ENCODE measurements around the gene LHPP.
"Not testable (repeated sequence)": the region's sequence is repeated elsewhere in the genome, so short reads cannot be mapped to it uniquely, and the experiment has no call there.

Gene LHPP

DNA sequence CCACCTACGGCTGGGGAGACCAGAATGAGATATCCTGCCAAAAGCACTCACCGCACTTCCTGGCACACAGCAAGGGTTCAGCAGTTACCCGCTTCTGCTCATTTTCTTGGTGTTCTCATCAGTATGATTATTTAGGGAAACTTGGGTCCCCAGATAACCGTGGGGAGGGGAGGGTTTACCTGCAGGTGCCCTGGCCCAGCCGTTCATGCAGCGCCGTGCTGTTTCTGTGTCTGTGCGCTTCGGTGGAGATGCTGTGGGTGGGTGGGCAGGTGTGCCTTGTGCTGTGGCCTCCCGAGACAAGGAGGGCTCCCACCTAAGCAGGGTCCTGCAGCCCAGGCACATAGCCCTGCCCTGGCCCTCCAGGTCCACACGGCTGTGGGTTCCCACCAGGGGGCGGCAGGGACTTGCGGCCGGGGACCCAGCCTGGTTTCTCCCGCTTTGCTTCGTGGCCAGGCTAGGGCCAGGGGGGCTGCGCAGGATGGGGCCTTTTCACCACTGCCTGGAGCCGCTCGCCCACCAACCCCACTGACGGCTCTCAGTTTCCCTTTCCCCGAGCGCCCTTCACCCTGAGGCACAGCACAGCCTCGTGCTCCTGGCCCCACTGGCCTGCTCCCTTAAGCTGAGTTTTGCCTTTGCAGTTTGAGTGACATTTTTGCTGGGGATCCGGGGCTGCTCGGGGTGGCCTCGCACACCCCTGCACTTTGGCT is 78.5 kb downstream of the LHPP start:
- no peak for FAIRE-seq

DNA sequence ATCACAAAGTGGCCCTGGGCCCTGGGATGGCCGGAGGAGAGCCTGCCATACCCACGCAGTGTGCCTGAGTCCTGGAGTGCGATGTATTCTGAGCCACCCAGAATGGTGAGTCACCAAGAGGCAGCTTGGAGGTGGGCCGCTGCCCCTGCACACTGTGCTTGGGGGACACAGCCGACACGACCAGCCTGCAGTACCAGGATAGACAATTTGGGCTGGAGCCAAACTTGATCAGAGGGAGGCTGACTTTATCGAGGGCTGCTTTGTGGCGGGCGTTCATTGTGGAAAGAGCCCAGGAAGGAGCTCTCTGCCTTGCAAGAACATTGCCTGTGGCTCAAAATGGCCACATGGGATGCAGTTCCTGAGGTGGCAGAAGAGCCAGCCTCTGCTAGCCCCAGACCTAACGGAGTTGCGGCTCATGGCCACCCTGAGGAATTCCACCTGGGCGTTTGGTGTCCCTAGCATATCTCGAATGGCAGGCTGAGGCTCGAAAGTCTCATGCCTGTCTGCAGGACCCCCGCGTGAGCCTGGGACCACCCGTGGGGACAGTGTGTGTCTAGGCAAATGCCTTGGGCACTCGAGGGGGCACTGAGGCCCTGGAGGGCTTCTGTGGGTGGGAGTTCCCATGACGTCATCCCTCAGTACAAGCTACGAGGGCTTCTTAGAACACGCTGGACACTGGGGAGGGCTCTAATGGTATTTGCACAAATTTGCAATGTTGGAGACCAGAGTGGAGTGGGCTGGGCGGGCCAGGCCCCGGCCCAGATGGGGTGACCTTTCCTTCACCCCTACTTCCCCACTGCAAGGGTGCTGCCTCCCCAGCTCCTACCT is 79.7 kb downstream of the LHPP start:
- no peak for FAIRE-seq

DNA sequence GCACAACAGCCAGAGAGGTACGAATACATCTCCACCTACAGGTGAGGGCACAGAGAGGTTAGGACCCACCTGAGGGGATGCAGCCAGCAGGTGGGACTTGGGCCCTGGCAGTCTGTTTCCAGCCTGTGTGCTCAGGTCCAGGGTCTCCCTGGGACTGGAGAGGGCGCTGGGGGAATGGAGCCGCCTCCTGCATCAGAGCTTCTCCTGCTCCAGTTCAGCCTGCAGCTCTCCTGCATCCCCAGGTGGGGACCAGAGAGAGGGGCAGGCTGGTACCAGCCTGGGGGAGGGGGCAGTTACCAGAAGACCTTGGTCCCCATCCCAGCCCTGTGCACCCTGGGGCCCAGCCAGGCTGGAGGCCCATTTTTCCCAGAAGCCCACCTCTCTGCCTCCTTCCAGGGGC is 80.7 kb downstream of the LHPP start:
- FAIRE-seq, result no peak

DNA sequence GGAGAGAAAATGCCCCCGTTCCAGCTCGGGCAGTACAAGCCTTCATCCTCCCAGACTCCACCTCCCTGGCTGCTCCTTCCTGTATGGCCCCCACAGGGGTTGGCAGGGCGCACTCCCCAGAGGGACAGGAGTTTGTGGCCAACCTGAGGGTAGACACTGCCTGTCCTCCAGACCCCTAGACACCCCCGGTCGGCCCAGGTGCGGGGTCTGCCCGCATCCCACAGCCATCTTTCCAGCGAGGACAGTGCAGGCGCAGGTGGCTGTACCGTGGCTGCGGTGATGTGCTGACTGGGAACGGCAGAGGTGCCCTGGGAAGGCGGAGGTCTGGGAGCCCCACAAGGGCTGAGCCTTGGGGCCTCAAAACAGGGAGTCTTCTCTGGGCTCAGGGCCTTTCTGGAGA is 81.5 kb downstream of the LHPP start:
- no peak for FAIRE-seq

DNA sequence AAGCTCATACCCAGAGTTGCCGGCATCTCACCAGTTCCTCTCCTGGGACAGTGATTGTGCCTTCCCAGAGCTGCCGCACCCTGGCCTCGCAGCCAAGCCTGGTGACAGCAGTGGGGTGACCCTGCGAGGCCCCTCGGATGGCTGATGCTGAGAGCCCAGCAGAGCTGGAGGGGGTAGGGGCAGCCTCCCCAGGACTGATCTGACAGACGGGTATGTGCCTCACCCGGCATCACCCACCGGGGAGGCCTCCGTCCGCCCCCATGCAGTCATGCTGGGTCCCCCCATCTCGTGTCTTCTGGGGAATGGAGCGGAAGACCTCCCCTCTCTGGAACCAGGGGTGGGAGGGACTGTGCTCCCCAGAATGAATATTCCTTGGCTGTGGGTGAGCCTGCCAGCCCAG is 82.3 kb downstream of the LHPP start:
- FAIRE-seq, result no peak

DNA sequence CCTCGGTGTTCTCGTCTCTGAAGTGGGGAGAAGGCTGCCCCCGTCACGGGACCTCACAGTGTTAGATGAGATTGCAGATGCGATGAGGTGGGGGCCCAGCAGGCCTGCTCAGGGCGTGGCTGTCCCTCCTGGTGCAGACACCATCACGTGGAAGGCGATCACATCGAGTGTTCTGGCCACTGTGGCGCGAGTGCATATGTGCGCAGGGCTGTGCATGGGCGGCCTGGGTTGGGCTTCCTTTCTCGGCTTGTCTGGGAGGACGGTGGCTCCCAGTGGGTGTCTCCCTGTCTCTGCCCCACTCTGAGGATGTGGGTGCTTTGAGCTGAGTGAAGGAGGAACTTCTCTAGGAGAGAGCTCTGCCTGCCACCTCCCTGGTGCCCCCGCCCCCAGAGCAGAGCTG is 83.1 kb downstream of the LHPP start:
- FAIRE-seq, result no peak

DNA sequence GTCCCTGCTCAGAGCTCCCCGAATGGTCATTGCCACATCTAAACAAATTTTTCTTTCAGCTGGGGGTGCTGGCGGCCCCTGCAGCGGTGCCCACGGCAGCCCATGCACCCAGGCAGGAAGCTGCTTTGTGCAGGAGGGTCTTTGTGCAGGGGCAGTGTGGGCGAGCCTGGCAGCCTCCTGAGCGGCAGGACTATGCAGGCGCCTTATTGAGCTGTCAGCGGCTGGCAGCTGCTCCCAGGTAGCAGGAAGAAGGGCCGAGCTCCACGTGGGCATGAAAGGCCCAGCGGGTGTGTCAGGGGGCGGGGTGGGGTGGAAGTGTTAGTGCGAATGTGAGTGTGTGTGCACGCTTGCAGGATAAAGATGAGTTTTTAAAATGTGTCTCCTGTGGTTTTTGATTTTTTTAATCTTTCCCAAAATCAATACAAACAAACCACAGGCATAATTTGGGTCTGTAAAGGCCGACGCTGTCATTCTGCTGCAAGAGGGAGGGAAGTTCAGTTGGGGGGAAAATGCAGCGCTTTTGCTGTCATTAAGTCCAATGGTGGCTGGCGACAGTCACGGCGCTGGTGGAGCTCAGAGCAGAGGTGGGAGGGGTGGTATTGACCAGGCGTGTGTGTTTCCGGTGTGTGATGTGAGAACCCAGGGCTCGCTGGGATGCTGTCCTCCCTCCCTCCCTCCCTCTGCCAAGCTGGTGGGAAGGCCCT is 83.9 kb downstream of the LHPP start:
- FAIRE-seq, result no peak

DNA sequence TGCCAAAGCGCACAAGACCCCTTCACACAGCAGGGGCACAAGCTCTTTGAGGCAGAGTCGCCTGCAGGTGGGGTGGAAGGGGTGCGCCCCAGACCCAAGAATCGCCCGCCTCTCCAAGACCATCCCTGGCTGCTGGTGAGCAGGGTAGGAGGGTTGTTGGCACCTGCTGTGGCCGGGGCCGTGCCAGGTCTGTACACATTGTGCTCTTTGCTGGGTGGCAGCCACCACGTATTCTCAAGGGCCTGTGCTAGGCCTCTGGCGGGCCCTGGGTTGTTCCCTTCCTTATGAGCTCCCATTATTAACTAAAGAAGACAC is 84.4 kb downstream of the LHPP start:
- FAIRE-seq, result no peak

DNA sequence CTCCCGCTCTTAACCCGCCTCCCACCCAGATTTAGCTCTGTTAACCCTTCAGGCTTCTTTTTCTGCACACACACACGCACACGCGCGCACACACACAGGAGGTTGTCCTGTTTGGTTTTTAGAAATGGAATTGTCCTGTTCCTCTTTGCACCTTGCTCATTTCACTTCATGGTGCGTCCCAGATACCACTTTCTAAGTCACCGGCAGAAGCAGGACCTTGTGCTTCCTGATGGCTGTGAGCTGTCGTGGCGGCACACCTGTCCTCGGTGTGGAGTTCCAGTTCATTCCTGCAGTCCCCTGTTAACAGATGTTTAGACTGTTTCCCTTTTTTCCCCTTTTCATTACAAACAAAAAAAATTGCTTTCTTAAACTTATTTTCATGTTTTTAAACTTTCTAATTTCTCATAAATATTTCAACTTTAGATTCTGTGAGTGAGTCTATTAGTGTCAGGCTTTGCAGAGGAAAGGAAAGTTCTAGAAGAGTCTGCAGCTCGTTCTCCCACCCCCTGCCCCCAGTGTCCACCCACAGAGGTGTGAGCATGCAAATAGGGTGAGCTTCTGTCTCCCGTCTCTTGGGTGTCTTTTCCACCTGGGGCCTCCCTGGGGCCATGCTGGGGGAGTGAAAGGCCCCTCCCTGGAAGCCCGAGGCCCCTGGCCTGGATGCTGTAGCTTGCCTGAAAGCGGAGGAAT is 85.5 kb downstream of the LHPP start:
- no peak for FAIRE-seq

DNA sequence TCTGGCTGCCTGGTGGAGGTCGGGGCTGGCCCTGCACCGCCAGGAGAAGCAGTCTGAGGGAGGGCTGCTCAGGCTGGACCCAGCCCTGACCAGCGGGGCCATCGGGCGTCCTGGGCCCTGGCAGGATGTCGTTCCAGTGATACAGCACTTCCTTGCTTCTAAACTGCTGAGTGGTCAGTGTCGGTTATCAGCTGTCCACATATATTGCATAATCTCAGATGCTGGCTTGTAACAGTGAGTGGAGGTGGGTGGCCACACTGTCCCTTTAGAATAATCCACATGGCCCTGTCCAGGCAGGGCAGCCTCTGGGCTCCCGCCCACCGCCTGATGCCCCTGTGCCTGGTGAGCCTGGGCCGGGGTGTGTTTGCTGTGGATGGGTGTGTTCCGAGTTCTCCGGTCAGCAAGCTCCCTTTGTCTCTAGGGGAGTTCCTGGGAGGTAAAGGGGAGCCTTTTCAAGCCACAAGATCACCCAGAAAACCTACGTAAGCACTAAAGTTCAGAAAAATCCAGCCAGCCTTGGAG is 86.1 kb downstream of the LHPP start:
- no peak for FAIRE-seq

DNA sequence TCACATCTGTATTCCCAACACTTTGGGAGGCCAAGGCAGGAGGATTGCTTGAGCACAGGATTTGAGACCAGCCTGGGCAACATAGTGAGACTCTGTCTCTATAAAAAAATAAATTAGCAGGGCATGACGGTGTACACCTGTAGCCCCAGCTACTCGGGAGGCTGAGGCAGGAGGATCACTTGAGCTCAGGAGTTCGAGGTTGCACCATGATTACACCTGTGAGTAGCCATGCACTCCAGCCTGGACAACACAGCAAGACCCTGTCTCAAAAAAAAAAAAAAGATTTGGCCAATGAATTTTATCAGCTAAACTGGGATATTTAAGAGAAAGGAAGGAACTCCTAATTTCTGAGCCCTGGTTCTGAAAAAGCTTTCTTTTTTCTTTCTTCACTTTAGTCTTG is 87.5 kb downstream of the LHPP start:
- FAIRE-seq, result not testable (repeated sequence)

DNA sequence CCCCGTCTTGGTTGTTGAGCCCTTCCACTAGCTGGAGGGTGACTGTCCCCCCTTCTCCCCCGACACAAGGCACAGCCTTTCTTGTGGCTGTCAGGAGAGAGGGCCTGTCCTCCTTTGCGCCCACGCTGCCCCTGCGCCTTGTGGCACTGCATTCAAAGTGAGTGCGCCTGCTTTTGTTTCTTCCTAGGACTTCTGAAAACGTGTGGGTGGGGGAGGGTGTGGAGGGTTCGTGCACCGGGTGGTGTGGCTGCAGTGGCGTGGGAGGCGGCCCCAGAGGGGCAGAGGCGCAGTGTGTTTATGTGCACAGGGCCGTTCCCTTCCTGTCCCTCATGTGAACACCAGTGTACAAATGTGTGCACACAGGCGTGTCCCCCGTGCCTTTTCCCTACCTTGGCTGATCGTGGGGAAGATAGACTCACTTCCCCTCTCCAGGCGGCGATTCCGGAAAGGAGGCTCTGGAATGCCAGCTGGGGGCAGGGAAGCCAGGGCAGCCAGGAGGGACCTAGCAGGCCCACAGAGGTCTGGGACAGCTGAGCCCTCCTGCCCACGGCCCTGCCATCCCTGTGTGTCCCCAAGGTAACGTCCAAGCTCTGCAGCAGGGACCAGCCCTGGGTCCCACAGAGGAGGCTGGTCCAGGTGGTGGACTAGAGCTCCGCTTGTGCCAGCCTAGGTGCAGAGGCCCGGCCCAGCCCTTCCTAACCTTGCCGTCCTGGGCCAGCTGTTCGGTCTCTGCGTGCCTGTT is 88.8 kb downstream of the LHPP start:
- no peak for FAIRE-seq

DNA sequence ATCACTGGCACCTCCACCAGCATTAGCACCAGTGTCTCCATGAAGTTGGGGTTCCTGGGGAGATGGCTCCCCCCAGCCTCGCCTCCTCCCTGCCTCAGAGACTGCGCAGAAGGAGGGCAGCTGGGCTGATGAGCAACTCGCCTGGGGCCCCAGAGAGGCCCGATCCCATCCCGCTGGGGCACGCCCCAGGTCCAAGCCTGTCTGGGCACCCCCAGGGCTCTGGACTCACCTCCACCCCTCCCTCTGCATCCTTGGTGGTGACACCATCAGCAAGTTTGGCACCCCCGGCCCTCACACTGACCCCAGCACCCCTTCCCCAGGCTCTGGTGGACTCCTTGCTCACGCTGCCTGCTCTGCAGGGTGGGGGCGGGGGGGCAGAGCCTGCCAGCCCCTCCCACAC is 89.5 kb downstream of the LHPP start:
- FAIRE-seq, result no peak

DNA sequence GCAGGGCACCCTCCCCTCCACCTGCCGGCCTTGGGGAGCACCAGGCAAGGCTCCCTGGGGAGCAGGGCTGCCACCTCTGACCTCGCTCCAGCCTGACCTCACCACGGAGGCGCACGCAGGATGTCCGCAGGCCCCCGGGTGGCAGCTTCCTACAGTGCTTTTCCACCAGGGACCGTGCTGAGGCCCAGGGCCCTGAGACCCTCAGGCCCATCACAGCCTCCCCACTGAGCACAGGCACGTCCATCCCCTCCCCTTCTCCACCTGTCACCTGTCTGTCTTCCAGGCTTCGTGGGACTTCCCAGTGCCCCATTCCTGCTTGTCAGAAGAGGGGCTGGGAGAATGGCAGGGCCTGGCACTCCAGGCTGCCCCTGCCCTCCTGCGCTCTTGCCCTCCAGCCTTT is 90.1 kb downstream of the LHPP start:
- FAIRE-seq, result no peak

DNA sequence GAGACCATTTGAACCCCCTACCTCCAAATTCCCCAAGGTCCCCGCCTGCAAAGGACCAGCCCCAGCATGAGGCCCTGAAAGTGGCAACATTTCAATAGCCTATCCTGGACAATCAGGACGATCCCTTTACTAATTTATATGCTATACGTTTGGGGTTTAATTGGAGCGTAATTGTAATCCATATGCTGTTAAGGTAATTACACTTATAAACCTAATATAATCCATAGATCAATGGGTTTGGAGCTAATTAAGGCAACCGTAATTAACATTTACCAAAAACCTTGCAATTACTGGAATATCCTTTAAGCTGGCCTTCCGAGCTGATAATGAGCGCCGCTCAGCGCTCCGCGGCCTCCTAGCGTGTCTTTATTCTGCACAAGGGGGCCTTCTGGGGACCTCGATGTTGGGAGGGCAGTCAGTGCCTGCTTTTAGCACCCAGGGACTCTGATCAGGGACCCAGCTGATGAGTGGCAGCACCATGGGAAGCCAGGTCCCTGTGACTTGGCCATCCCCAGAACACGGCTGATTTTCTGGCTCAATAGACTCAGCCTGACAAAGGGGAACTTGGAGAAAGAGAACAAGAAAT is 91.2 kb downstream of the LHPP start:
- FAIRE-seq, result no peak

DNA sequence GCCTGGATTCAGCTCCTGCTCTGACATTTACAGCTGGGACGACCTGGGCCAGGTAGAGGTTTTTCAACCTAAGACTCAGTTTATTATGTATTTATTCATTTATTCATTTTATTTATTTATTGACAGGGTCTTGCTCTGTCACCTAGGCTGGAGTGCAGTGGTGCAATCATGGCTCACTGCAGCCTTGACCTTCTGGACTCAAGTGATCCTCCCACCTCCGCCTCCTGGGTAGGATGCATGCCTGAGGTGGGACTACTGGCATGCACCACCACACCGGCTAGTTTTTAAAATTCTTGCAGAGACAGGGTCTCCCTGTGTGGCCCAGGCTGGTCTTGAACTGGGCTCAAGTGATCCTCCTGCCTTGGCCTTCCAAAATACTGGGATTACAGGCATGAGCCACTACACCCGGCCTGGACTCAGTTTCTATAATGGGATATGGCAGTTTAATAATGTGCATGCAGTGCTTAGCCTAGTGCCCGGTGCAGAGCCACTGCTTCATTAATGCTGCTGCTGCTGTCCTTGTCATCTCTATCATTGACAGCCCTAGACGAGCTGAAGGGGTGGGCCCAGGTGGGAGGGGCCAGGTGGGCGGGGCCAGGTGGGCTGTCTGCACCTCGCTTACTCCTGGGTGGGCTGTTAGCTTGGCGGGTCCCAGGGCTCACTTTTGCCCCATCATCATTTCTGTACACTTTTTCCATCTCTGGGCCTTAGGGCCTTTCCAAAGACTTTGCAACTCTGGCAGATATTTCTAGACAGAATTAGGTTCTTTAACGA is 92.6 kb downstream of the LHPP start:
- no peak for FAIRE-seq

DNA sequence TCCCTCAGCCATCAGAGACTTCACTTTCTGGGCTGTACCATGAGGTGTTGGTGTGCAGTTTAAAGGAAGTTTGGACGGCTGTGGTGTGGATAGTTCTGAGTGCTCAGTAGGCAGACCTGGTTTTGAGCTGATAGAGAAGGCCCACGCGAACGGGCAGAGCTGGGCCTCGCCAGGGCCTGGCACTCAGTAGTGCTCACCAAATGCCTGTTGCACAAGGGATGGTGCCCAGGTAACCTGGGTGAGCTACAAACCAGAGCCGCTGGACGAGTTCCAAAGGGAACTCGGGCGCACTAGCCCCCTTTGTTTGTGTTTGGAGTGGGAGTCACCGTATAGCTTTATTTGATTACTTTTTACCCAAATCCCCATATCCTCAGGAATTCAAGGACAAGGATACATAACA is 95.5 kb downstream of the LHPP start:
- no peak for FAIRE-seq

DNA sequence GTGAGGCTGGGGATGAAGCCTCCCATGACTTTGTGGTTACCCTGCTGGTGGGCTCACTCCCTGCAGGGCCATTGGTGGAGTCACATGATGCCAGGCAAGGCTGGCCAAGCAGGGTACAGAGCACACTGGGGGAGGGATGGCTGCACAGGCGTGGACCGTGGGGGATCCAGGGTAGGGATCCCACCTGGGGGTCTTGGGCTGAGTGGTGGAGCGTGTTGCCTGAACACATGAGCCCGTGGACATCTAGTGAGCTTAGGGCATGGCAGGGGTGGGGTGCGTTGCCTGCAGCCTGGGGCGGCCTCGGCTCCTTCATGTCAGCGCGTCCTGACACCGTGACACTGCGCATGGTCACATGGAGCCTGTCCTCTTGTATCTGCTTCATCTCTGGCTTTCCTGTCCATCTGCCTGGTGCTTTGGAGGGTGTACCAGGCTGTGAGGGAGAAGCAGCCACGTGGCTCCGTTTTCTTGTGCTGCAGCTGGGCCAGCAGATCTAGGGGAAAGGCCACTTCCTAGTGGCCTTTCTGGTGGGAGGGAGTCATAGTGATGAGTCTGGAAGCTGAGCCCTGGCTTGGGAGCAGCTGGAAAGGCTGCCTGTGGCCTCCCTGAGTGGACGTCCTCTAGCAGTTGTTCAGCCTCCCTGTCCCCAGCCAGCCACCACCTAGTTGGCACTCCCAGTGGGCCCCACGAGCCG is 96.2 kb downstream of the LHPP start:
- FAIRE-seq, result no peak

DNA sequence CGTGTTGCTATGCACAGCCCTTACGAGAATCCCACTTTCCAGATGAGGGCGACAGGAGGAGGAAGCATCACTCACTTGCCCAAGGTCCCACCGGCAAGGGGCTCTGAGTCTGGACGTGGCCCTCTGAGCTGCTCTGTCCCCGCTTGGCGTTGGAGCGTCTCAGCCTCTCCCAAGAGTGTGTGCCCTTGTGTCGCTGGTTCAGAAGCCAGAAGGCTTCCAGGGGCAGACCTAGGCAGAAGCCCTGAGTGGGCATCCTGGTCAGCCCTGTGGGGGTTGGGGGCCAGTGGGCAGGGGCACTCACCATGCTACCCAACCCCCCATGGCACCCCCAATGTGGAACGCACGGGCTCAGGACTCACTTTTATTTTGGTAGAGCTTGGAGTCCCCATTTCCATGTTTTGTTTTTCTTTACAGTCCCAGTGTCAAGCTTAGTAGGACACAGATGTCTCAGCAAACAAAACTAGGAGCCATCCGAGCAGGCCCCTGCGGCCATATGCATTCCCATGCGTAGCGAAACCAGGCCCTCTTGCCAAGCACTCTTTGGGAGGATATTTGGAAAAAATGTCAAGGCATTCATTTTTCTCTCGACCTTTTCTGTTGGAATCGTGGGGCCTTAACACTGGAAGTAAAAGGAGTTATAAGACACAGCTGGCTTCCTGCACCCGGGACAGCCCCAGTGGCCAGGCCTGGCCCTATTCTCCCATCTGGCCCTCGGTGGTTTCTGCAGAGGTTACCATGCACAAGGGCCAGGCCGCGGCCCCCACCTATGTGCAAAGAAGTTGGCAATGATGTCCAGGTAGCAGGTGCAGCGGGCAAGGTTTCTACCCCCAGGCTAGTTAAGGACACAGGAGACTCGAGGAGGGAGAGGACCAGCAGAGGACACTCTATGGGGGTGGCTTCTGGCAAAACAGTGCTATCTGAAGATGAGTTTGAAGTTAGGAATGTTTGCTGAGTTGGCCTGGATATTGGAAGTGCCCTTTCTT is 97.0 kb downstream of the LHPP start:
- FAIRE-seq, result no peak
